B cell (primary cell): ENCODE measurements around the gene PDE3A. TPM values are rescaled to one million over a fixed set of nuclear protein-coding genes. Genes with fewer than 3 reads are reported as not detected.

ENCODE experiments used
- ATAC-seq: fragments of 200-7000 bp; cut with Tn5 transposase; one replicate; pipeline ENCODE4 v1.10.0; 2021; ENCODE audit warnings: low read depth, mild to moderate bottlenecking, moderate number of reproducible peaks, moderate library complexity
- CTCF ChIA-PET: fragments of 350-600 bp; sonication (Branson Sonifier 250); formaldehyde crosslinking; loops from one replicate; lab custom pipeline; 2021; ENCODE audit warnings: antibody characterized with exemption, inconsistent platforms; lab: Charles Lee
- POLR2A ChIA-PET: fragments of 350-600 bp; sonication (Branson Sonifier 250); formaldehyde crosslinking; loops from one replicate; lab custom pipeline; 2021; ENCODE audit warnings: antibody characterized with exemption; lab: Charles Lee
- DNase-seq: peaks from one replicate; pipeline ENCODE4 v3.0.0; 2013
- H2AFZ ChIP-seq: 2 replicates; pipeline ENCODE4 v1.6.1; 2012; ENCODE audit warnings: mild to moderate bottlenecking, low read depth, low read length; ENCODE audit not compliant: insufficient read depth, poor library complexity, severe bottlenecking
- H3K27ac ChIP-seq, 2 donors: 1 replicate in 1 of 2; 2 replicates in 1 of 2; pipeline ENCODE4 v1.5.1; 2012 to 2013; ENCODE audit warnings: low read length in 2 of 2, mild to moderate bottlenecking in 2 of 2, moderate library complexity in 1 of 2
- H3K27me3 ChIP-seq, 4 experiments: fragments of 200-600 bp in 1 of 4; sonication (generic) in 1 of 4; replicated peaks in 1 of 4; 1 replicate in 2 of 4; 2 replicates in 2 of 4; pipeline versions ENCODE4 v1.6.1 to v1.7.0; 2013 to 2016; ENCODE audit warnings: low read length in 3 of 4, mild to moderate bottlenecking in 2 of 4, mixed read lengths in 1 of 4, moderate library complexity in 1 of 4; ENCODE audit not compliant: insufficient read depth in 4 of 4, control insufficient read depth in 3 of 4; ENCODE audit errors: control extremely low read depth in 1 of 4
- H3K36me3 ChIP-seq, 2 experiments: replicated peaks in 1 of 2; 1 replicate in 1 of 2; 2 replicates in 1 of 2; pipeline versions ENCODE4 v1.6.1 to v1.7.1; 2013; ENCODE audit warnings: low read length in 1 of 2; ENCODE audit not compliant: insufficient read depth in 2 of 2, control insufficient read depth in 1 of 2; ENCODE audit errors: control extremely low read depth in 1 of 2, extremely low read depth in 1 of 2
- H3K4me1 ChIP-seq, 2 donors: fragments of 200-600 bp in 1 of 2; sonication (generic) in 1 of 2; 1 replicate in 1 of 2; 2 replicates in 1 of 2; pipeline versions ENCODE4 v1.5.1 to v1.6.1; 2013 to 2017; ENCODE audit warnings: low read length in 2 of 2; ENCODE audit not compliant: control insufficient read depth in 2 of 2, insufficient read depth in 2 of 2
- H3K4me2 ChIP-seq: replicated peaks from 2 replicates; pipeline ENCODE3; 2012; ENCODE audit warnings: mild to moderate bottlenecking, low read depth, low read length; ENCODE audit not compliant: poor library complexity, severe bottlenecking
- H3K4me3 ChIP-seq, 5 experiments: fragments of 200-600 bp in 1 of 5; sonication (generic) in 1 of 5; 1 replicate in 3 of 5; 2 replicates in 2 of 5; pipeline versions ENCODE4 v1.5.1 to v1.7.0; 2011 to 2016; ENCODE audit warnings: low read length in 4 of 5, mild to moderate bottlenecking in 4 of 5, low read depth in 2 of 5, control low read depth in 1 of 5, moderate library complexity in 1 of 5; ENCODE audit not compliant: insufficient read depth in 1 of 5; ENCODE audit errors: control extremely low read depth in 1 of 5, extremely low read depth in 1 of 5
- H3K79me2 ChIP-seq: fragments of 200-600 bp; sonication (generic); one replicate; pipeline ENCODE4 v1.6.0; 2016; ENCODE audit warnings: low read length; ENCODE audit not compliant: control insufficient read depth, insufficient read depth
- H3K9ac ChIP-seq: fragments of 200-600 bp; sonication (generic); 2 replicates; pipeline ENCODE4 v1.6.1; 2017; ENCODE audit warnings: mild to moderate bottlenecking, low read length, moderate library complexity
- H3K9me3 ChIP-seq, 3 donors: one replicate each; pipeline versions ENCODE4 v1.6.1 to v1.7.1; 2013; ENCODE audit warnings: low read length in 2 of 3; ENCODE audit not compliant: control insufficient read depth in 2 of 3, insufficient read depth in 1 of 3; ENCODE audit errors: control extremely low read depth in 1 of 3
- H4K20me1 ChIP-seq: 2 replicates; pipeline ENCODE4 v1.6.0; 2012; ENCODE audit warnings: mild to moderate bottlenecking, low read length; ENCODE audit not compliant: insufficient read depth, control insufficient read depth, poor library complexity, severe bottlenecking
- H3K27ac Mint-ChIP-seq: one replicate; pipeline ENCODE4 v1.8.0; 2021; ENCODE audit warnings: mixed read lengths
- H3K27me3 Mint-ChIP-seq: one replicate; pipeline ENCODE4 v1.8.0; 2021; ENCODE audit warnings: mixed read lengths
- H3K4me1 Mint-ChIP-seq: one replicate; pipeline ENCODE4 v1.8.0; 2021; ENCODE audit warnings: mixed read lengths
- H3K4me3 Mint-ChIP-seq: one replicate; pipeline ENCODE4 v1.8.0; 2021; ENCODE audit warnings: mixed read lengths
- H3K9me3 Mint-ChIP-seq: one replicate; pipeline ENCODE4 v1.8.0; 2022; ENCODE audit warnings: mixed read lengths; ENCODE audit not compliant: insufficient read depth
- CTCF ChIP-seq: fragments of 200-600 bp; IDR thresholded peaks from one replicate; pipeline ENCODE4 v1.8.0; 2022; ENCODE audit warnings: antibody characterized with exemption, mild to moderate bottlenecking
- EZH2 ChIP-seq: IDR thresholded peaks from 2 replicates; pipeline ENCODE4 v1.6.1; 2012; ENCODE audit warnings: borderline replicate concordance, low read depth, mild to moderate bottlenecking, moderate library complexity, low read length; ENCODE audit not compliant: insufficient read depth, poor library complexity, severe bottlenecking
- WGBS: methylation state at CpG from one replicate; pipeline ENCODE4 v1.1.5; 2013; ENCODE audit warnings: missing lambda C conversion rate; ENCODE audit not compliant: insufficient coverage; 5-methylcytosine and 5-hydroxymethylcytosine counted together
- intact Hi-C: fragments of 100-400 bp; cut with micrococcal nuclease; formaldehyde crosslinking; loops from one replicate; pipeline ENCODE4 v1.10.0; 2022
- polyA plus RNA-seq: library from polyadenylated mRNA; depleted of rRNA; stranded (reverse); fragments of >200 nt; gene quantifications from 2 replicates; pipeline ENCODE4 v1.2.3, GENCODE V29; 2012
- total RNA-seq, 2 donors: library from RNA; stranded (reverse); fragments of 120-200 nt in 1 of 2; gene quantifications; 1 replicate in 1 of 2; 2 replicates in 1 of 2; pipeline versions ENCODE4 v1.2.3 to v1.2.4, GENCODE V29; 2013 to 2022

Gene PDE3A
- total and polyA plus RNA-seq, 2 donors (not counting 1 experiment from before 2014, with no cell fraction given), result not detected

- H3K79me2 ChIP-seq, result no peaks in the 10 kb centered on the region
- no peaks in the 10 kb centered on the region for H3K9me3 ChIP-seq
- ATAC-seq, result no peak
- Mint-ChIP-seq H3K9me3 (no peaks in the 10 kb centered on the region), H3K4me3 (no peak overlapping the region), H3K27ac (no peak overlapping the region), H3K4me1 (no peaks in the 10 kb centered on the region), H3K27me3 (no peaks in the 10 kb centered on the region)
- CTCF ChIA-PET, result no interaction called here
- no peak overlapping the region for H2AFZ ChIP-seq
- H3K4me2 ChIP-seq, result no peak overlapping the region
- no peak overlapping the region for H3K9ac ChIP-seq
- no peaks in the 10 kb centered on the region for H4K20me1 ChIP-seq
- H3K27me3 ChIP-seq, result no peaks in the 10 kb centered on the region
- no peaks in the 10 kb centered on the region for H3K36me3 ChIP-seq
- H3K27ac ChIP-seq, result no peak overlapping the region
- no peak overlapping the region for H3K4me3 ChIP-seq
- WGBS, result 100% methylated on average over 1 of the region's 5 CpGs
- H3K4me1 ChIP-seq, result no peaks in the 10 kb centered on the region
- POLR2A ChIA-PET, result no interaction called here
- intact Hi-C loops, result no loop called here
- no peak for DNase-seq
- TF ChIP-seq EZH2 (no peak), CTCF (no peak)
Observed at GRCh38 chr12:20477255-20477654, 108.9 kb downstream of the PDE3A start.

DNA sequence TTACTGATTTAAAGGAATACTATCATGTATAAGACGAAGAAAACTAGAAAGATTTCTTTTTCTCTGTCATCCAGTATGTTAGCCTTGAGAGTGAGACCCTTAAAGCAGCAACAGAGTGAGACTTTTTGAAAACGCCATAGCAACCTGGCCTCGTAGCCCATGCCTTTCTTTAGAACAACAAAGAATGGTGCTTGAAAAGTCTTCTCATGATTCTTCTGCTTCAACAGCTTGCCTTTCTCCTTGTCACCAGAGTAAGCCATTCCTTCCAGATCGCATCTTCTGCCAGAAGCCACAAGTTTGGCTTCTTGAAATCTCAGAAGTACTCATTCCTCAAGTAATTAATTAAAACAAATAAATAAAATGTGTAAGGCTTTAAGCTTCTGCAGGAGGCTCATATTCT is 109.3 kb downstream of the PDE3A start:
- Histone ChIP-seq H3K79me2 (no peaks in the 10 kb centered on the region), H3K27ac (no peak overlapping the region), H2AFZ (no peak overlapping the region), H3K4me3 (no peak overlapping the region), H3K9ac (no peak overlapping the region), H3K4me1 (no peaks in the 10 kb centered on the region), H4K20me1 (no peaks in the 10 kb centered on the region), H3K9me3 (no peaks in the 10 kb centered on the region), H3K27me3 (no peaks in the 10 kb centered on the region), H3K4me2 (no peak overlapping the region), H3K36me3 (no peaks in the 10 kb centered on the region)
- Mint-ChIP-seq H3K4me1 (no peaks in the 10 kb centered on the region), H3K27me3 (no peaks in the 10 kb centered on the region), H3K27ac (no peak overlapping the region), H3K9me3 (no peaks in the 10 kb centered on the region), H3K4me3 (no peak overlapping the region)
- ChIA-PET CTCF (no interaction called here), POLR2A (no interaction called here)
- intact Hi-C loops, result no loop called here
- WGBS, result 92% methylated on average over 2 of the region's 4 CpGs
- ATAC-seq (no peak), DNase-seq (no peak)
- TF ChIP-seq CTCF, result no peak
- TF ChIP-seq EZH2, result no peak
